NOMO-1 (cell line): ENCODE measurements around the gene MX1.
"Not testable (repeated sequence)": the region's sequence is repeated elsewhere in the genome, so short reads cannot be mapped to it uniquely, and the experiment has no call there.

Experiments
- DNase-seq, 2 experiments: peaks; one replicate each; lab custom pipeline; 2025; ENCODE audit not compliant: unreplicated experiment in 2 of 2; lab: John Stamatoyannopoulos, UW

MX1 gene

GRCh38 chr21:41406340-41406739 is 19.7 kb upstream of the MX1 start:
- DNase-seq: no peak

DNA sequence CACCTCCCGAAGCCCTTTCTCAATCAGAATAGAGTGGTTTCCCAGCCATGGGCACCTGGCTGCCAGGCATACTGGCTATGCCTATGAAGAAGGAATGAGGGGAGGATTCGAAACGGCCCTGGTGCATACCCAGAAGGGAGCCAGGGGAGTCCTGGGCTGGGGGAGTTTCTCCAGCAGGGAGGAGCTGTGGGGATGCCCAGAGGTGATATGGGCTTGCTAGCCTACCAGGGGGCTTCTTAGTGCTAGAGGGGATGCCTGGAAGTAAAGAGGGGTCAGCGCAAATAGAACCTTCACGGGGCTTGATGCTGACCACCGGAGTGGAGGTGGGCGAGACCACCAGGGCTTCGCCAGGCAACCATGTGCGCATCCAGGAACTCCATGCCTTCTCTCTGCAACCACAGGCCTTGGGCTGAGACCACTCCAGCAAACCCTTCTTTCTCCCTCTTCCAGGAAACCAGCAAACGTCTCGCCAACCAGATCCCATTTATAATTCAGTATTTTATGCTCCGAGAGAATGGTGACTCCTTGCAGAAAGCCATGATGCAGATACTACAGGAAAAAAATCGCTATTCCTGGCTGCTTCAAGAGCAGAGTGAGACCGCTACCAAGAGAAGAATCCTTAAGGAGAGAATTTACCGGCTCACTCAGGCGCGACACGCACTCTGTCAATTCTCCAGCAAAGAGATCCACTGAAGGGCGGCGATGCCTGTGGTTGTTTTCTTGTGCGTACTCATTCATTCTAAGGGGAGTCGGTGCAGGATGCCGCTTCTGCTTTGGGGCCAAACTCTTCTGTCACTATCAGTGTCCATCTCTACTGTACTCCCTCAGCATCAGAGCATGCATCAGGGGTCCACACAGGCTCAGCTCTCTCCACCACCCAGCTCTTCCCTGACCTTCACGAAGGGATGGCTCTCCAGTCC is 18.2 kb upstream of the MX1 start:
- DNase-seq: no peak

GRCh38 chr21:41410361-41410760 is 15.7 kb upstream of the MX1 start:
- DNase-seq: no peak

GRCh38 chr21:41410767-41411448 is 15.1 kb upstream of the MX1 start:
- DNase-seq: no peak

DNA sequence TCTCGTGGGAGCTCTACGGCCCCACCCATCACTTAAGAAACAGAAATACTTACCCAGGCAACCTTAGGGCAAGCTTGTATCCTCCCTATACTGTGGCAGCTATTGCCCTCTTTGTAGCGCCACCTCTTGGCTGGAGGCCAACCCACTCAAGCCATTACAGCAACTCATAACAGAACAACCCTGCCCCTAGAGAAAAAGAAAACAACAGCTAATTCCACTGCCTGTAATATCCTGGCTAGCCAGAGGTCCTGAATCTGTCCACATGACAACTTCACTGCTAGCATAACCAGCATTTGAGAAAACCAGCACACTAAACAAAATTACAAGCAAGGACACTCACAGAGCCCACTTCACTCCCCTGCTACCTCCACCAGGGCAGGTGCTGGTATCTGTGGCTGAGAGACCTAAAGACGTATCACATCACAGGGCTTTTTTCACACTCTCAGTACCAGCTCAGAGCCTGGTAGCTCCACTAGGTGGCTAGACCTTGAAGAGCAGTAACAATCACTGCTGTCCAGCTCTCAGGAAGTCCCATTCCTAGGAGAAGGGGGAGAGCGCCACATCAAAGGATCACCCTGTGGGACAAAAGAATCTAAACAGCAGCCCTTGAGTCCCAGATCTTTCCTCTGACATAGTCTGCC is 14.5 kb upstream of the MX1 start:
- no peak for DNase-seq

GRCh38 chr21:41417505-41417904 is 8.5 kb upstream of the MX1 start:
- not testable (repeated sequence) for DNase-seq

- DNase-seq: no peak
Observed at GRCh38 chr21:41418393-41418792, 7.6 kb upstream of the MX1 start.

DNA sequence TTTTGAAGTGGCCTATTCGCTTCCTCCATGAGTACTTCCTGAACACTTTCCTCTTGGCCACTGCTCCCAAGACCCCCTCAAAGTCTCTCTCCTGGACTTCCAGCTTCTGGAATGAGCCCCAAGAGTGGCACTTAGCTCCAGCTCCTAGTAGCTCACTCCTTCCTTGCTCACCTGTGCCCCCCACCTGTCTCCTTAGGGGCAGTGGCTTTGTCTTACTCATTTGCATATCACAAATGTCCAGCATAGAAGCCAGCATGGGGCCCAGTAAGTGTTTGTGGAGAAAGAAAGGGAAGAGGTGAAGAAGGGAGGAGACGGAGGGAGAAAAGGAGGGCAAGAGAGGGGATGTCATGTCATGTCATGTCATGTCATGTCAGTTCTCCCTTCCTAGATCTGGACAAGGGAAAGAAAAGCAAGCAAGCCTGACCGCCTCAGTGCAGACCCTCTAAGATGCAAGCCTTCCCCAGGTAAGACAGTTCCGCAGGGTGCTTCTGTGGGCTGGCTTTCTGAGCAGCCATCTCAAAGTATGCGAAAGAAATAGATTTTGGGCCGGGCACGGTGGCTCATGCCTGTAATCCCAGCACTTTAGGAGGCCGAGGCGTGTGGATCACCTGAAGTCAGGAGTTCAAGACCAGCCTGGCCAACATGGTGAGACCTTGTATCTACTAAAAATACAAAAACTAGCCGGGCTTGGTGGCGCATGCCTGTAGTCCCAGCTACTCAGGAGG is 6.9 kb upstream of the MX1 start:
- no peak for DNase-seq

GRCh38 chr21:41419921-41420862 is 5.8 kb upstream of the MX1 start:
- peak; percentile 77 to 81 for DNase-seq

GRCh38 chr21:41420998-41421397 is 5.0 kb upstream of the MX1 start:
- DNase-seq: not testable (repeated sequence)

DNA sequence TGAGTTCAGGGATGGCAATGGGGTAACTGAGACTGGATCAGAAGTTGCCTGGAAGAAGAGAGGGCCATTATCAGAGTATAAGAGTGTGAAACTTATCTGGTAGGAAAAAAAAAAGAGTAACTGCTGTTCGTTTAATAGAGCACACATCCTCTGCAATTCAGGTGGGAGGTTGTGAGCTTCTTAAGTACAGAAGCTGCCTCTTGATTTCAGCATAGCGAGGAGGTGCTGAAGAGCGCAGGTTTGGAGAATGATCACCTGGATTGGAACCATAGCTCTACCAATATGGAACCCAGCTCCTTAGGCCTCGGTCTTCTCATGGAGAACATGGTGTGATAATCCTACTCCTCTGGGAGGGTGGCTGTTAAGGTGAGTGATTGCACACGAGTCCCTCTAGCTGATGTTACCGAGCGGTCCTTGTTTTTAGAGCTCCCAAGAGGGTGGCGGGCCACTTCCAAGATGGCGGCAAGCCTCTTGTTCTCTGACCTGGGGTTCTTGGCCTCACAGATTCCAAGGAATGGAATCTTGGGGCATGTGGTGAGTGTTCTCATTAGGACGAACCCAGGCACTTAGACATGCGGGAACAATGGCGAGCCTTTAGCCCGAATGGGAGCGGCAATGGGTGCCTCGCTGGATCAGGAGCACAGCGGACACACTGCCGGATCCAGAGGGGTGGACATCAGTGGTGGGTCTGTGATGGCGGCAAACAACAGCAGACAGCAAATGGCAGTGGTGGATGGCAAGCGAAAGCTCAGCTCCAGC is 3.3 kb upstream of the MX1 start:
- no peak for DNase-seq

DNA sequence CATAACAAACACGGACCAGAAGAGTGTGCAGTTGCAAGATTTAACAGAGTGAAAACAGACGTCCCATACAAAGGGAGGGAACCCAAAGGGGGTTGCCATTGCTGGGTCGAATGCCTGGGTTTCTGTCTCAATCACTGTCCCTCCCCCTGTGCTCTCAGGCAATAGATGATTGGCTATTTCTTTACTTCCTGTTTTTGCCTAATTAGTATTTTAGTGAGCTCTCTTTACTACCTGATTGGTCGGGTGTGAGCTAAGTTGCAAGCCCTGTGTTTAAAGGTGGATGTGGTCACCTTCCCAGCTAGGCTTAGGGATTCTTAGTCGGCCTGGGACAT is 2.8 kb upstream of the MX1 start:
- DNase-seq: not testable (repeated sequence)

GRCh38 chr21:41425588-41425953 is 468 bp upstream of the MX1 start:
- no peak for DNase-seq

DNA sequence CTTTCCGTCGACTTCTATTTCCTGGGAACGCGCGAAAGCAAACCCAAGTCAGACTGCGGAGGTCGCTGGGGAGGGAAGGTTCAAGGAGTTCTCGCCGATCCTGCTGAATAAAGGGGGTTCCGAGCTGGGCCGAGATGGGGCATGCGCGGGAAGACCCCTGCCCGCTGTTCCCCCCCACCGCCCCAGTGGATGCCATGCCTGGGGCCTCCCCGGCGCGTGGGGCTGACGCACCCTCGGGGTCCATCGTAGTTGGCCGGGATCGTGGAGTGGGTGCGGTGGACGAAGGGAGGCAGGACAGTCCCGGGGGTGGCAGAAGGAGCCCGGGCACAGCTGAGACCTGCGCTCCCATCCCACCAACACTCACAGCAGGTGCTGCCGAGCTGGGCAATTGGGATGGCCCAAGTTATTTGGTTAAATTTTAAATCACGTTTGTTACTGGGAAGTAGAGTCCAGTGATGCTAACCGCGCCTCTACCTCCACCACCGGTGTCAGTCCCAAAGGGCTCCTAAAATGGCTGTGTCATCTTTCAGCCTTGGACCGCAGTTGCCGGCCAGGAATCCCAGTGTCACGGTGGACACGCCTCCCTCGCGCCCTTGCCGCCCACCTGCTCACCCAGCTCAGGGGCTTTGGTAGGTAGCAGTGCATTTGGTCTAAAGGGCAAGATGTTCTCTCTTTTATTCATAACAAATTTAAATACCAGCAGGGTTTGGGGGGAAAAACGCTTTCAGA is 801 bp downstream of the MX1 start:
- no peak for DNase-seq

- no peak for DNase-seq
Observed at GRCh38 chr21:41427556-41427955, 1.5 kb downstream of the MX1 start.

GRCh38 chr21:41428311-41428710 is 2.3 kb downstream of the MX1 start:
- DNase-seq: no peak

GRCh38 chr21:41428847-41429246 is 2.8 kb downstream of the MX1 start:
- no peak for DNase-seq

GRCh38 chr21:41429305-41429704 is 3.3 kb downstream of the MX1 start:
- DNase-seq: no peak
